Dedifferentiated amniotic fluid mesenchymal stem cell (primary cell): ENCODE measurements around the gene TECTB.
A peak's percentile ranks its signal among the peaks of the same experiment; 100 is the strongest.

ENCODE experiments used
- DNase-seq: peaks from one replicate; pipeline ENCODE4 v3.0.0-alpha.2; 2016; ENCODE audit errors: extremely low spot score

Gene TECTB

DNA sequence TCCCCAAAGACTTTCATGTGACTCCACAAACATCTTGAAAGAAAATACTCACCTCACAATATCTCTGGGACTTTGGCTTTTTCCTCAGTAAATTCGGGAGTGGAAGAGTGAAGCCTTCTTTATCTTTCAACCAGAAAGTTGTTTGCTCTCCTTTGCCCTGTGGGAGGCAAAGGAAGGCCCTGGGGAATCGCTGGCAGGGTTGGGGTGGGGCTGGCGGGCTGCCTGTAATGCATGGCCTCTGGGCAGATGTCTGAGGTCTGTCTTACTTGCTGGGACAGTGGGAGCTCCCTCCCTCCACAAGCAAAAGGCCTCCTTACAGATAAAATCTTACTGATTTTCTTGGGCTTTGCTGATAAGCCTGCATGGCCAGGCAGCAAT, 24.9 kb downstream of the TECTB start:
- no peak for DNase-seq

DNA sequence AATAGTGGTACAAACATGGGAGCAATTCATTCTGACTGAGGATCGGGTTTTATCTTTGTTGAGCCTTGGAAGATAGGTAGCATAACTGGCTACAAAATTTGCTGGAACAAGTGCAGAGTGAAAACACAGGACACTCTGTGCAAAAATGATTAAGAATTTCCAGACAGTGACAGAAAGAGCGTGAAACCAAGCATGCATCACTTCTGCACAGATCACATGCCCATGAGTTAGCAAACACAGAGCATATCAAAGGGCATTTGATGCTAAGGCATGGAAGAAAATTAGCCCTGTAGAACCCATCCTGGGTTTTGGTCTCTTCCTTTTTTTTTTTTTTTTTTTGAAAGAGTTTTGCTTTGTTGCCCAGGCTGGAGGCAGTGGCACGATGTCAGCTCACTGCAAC, 28.3 kb downstream of the TECTB start:
- no peak for DNase-seq

DNA sequence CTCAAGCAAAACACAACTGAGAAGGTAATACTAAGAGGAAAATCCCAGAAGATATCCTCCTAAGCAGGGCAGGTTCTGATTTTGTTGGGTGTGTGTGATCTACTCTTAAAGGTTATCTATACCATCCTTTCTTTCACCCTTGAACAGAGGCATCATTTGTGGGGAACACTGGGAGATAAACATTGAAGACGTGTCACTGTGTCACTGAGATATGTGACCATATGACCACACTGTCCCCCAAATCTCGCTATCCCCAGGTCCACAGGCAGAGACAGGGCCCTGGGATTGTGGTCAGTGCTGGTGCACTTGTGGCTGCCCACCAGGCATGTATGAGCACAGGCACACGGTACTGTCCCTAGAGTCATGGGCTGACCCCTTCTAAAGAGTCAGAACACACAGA, 30.0 kb downstream of the TECTB start:
- DNase-seq = no peak

DNA sequence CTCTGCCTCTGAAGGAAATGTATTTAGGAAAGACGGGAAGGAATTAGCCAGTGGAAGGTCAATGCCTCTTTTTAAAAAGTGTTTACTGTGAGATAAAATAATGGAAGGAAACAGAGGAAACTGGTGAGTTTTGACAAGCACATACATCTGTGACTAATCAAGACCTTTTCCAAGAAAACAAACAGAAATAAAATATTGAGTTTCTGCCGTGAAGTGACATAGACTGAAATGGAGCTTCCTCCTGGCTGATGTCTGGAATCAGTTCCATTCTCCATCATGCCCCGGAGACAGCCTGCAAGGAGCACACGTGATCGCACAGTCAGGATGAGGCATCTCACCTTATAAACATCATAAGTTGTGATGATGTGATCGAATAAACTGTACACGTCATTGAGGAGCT, 30.7 kb downstream of the TECTB start:
- no peak for DNase-seq

DNA sequence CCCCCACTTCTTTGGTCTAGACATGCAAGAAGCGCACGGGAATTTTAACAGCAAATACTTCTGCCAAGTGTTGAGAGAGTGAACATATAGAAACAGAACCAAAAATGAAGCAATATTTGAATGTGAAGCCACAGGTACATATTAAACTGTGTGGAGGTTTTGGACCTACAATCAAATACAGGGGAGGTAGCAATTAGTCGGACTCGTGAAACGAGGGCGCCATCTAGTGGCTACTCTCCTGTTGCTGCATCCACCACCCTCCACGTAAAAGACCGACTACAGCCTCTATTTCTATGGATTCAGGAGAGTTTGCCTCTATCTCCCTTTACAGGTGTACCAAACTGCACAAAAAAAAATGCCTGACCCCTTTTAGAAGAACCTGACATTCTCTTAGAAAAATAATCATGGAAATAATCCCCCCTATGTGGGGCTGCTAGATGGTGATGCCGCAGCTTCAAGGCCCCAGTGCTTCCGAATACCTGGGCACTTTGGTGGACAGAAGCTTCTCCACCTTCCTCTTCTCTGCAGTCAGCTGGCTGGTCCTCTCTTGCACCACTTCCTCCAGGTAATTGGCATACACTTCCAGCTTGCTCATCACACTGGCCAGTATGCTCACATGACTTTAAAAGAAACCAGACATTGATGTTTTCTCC, 31.7 kb downstream of the TECTB start:
- DNase-seq = peak; percentile 67

DNA sequence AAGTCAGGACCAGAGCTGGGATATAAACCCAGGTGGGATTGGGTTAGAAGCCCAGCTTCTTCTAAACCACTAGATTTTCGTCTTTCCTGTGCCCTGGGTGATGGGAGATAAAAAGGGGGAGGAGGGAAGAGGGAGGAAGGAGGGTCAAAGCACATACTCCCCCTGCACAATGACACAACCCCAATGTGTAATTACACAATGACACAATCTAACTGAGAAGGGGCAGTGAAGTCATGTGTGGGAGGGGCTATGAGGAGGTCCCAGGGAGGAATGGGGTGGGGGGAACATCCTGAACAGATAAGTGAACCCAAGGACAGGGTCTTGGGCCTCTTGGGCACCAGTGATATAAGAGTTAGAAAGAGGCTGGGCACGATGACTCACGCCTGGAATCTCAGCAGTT, 44.5 kb downstream of the TECTB start:
- DNase-seq = no peak

DNA sequence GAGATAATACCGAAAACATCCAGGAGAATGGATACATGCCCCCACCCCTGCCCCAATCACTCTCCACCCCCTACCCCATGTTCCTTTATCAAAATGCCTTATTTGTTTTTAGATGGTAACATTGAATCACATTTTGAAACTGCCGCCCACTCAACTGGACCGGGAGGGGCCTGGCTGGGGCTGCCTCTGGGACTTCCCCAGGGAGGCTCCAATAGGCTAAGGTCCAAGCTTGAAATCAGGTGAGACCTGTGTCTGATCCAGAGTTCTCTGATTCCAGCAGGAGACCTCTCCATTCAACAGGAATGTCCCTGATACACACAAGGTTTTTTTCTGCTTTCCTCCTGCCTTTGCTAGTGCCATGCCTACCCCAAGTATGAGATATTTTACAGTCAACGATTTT, 47.0 kb downstream of the TECTB start:
- no peak for DNase-seq

DNA sequence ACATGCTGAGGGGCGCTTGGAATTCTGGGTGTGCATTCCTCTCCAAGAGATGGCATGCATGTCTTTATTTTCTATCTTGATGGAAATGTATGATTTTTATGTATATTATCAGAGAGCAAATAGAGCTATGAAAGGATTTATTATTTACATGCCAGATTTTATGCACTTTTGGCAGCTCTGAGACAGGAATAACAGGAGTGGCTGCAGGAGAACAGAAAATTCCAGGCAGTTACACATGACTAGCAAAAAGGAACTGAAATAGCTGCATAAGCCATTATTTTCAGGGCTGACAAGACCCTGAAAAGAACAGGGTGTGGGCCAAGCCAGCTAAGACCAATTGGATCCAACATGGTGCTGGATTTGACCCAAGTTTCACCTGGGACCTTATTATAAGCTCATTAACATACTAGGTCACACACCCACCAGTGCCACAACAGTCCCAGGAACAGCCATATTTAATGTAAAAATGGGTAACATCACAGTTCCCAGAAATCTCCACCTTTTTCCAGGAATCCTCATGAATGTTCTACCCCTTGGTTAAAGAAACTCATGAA, 47.5 kb downstream of the TECTB start:
- no peak for DNase-seq

DNA sequence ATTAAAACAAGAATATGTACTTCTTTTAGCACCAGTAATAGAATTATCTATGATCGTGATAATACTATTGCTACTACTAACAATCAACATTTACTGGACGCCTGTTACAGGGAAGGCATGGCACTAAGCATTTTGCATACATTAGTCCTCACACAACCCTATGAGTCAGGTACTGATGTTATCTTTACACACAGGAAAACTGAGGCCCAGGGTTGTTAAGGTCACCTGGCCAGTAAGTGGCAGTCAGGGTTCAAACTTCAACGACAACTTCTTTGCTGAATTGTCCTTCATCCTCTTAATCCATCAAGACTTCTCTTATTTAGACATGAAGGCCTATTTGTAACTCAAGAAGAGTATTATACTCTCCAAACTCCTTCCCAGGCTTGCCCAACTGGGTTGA, 48.8 kb downstream of the TECTB start:
- DNase-seq = no peak

DNA sequence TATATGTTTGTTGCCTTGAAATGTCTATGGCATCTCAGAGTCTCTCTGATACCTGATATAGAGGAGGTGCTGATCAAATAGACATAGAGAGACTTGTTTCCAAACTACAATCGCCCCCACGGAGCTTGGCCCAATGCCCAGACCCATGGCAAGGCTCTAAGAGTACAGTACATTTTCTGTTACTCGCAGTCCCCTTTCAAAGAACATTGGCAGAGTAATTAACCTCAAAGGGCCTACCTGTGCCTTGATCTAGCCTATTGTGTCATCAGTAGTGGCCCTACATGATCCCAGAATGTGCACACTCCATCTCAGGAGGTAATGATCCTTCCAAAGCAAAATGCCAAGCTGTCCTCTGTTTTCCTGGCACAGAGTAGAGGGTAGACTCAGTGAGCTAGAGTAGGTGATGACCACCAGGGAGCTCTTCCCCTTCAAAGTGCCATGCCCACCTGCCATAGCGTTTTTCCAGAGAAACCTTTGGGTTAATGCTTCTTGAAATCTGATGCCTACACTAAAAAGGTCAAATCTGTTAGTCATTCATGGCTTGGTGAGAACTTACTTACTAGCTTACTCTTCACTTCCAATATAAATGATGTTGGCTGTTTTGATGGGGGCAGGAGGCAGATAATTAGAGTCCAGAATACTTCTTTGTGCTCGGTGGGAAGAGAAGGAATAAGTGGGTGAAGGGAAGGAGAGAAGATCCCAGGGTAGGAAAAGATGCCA, 49.5 kb downstream of the TECTB start:
- no peak for DNase-seq

DNA sequence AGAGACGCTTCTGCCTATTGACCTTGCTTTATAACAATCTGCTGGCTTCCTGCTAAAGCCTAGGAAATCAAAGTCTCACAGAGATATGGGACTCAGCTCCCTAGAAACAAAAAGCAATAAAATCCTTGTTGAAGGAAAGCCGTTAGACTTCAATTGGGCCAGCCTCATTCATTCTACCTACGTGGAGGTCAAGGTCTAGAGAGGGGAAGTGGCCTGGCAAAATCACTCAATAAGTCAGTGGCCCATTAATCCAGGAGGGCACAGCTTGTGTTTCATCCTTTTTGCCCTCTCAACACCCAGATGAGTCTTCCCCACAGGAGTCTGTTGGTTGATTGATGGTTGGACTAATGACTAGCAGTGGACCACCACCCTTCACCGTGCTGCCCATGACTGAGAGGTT, 50.3 kb downstream of the TECTB start:
- DNase-seq = no peak

DNA sequence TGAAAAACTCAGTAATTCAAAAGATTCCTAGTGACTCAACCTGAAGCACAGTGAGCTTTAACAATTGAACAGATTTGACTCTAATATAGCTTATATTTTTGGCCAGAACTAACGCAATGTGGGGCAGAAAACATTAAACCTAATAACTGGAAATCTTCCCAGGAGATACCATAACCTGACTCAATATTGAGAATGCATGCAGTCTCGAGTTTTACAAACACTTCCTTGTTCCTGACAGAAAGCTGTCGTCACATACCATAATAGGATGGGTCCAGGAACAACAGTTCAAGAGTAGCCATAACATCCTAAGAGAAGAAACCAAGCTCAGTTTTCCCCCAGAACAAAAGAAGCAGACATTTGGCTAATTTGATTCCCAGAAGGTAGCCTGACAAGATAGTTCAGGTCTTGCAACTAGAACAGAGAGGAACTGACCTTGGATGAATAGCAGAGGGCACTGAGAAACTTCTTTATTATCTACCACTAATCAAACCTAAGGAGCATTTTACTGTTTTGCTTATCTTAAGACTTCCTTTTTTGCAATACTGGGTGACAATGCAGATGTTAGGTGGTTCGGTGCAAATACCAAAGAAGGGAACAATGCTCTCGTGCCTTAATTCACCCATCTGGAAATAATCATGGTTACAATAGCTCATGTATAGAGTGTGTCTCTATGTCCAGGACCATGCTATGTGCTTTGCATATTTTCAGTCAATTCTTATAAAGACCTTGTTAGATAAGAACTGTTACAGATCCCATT, 52.1 kb downstream of the TECTB start:
- DNase-seq = no peak

DNA sequence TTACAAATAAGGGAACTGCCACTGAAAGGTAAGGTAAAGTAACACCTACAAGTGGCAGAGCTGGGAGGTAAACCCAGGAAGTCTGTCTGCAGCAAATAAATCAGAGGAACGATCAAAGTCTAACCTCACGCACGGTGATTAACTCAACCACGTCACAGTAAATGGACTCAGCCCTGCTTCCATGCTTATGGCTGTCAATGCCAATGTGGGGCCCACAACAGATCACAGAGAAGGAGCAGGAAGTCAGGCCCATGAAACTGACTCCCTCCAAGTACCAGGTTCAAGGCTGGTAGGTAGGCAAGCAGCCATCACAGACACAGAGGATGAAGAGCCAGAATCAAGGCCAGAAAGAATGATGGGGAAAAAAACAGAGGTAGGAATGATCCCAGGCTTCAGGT, 52.7 kb downstream of the TECTB start:
- no peak for DNase-seq

DNA sequence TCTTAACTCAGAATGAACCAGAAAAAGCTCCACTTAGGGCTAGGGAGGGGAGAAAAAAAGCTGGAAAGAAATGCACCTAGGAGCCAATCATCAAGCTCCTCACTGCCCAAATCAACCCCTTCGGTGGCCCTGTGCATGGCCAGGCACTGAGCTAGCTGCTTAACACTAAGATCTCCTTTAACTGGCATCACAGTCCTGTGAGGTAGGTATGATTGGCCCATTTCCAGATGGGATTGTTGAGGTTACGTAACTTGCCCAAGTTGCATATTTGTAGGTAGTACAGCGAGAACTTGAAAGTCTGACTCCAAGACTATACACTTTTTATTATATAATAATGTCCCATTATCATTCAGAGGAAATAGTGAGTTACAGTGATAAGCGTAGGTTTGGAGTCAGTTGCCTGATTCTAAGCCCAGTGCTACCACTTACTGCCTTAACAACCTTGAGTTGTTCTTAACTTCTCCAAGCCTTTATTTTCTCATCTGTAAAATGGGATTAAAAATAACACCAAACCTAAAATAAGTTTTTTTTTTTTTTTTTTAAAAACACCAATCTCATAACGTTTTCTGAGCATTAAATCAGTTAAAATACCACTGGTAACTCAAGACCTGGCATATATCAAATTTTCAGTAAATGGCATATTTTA, 53.5 kb downstream of the TECTB start:
- no peak for DNase-seq

DNA sequence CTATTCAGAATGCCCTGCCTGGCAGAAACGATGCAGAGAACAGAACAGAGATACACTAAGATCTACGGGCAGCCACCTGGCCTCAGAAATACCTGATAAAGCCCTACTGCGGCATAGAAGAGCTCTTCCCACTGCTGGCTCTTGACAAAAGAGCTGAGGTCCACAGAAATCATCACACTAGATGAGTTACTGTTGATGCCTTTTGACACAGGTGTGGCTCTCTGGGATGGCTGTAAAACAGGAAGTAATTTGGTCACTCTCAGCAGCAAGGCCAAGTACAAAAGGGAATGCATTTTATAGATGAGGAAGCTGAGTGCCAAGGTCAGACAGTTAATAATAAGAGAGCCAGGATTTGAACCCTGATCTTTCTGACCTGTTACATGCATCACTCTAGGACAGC, 55.8 kb downstream of the TECTB start:
- DNase-seq = no peak

DNA sequence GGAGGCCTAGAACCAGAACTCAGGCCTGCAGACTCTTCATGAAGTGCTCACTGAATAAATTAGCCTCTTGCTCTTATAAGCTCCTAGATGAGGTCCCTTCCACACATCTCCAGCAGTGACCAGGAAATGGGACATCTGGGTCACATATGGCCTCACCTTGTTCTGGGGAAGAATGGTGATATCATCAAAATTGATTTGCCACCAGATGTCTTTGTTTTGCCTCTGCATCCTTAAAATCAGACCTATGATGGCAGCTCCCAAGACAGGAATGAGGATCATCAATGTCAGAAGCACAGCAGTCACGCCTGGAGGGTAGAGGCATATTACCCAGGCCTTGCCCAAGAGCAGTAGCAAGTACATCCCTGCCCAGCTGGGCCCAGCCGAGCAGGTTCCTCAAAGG, 57.4 kb downstream of the TECTB start:
- DNase-seq = no peak

DNA sequence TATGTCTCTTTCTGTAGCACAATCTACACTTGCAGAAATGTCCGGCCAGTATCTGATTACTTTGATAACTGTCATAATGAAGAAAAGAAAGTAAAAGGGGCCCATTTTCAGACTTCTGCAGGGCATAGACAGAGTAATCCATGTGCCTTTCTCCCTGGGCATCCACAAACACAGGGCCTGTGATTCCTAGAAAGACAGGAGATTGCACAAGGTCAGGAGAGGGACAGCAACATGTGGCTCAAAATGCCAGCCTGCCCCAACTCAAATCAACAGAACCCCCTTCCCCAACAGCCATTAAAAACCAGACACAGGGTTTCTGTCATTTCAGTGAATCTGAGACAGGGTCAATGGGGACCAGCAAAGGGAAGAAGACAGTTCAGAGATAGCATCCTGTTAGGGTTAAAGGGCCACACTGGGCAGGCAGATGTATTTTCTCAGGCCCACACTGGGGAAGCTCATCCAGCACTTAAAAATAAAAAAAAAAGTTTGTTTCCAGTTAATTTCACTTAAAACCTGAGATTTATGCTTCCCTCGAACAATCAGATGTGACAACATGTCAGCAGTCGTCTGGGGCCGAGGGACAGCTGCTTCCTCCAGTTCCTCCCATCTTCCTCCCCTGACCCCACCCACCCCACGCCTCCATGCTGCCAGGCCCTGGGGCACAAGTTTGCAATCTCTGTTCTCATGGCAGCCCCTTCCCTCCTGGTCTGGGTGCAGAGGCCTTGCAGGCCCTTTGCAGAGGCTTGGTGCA, 60.0 kb downstream of the TECTB start:
- DNase-seq = no peak

DNA sequence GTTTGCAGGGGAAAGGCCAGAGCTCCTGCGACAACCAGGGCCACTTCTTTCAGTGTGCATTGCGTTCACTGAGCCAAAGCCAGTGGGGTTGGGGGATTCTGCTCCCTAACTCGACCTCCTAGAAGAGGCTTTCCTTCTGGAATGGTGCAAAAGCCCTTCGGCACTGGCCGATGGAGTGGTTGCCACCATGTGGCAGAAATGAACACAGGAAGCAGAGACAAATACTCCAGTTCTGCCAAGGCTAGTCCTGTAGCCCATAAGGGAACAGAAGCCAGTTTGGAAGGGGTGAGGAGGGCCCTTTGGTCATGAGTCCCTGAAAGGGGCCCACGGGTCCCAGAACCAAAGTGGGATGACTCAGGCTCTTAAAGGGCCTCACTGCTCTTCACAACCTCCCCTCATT, 61.1 kb downstream of the TECTB start:
- DNase-seq = no peak

DNA sequence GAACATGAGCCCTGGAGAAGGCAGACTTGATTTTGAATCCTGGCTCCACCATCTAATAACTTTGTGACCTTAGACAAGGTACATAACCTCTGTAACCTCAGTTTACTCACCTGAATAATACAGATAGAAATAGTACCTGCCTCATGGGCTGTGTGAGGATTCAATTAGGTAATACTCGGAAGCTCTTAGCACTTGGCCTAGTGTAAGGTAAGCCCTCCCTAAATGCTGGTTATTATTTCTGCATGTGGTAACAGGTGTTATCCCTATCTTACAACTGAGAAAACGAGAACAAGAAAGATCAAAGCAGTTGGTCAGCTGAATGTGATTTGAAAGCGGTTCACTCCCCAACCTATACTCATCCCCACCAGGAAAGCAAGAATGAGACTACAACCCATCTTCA, 62.0 kb downstream of the TECTB start:
- DNase-seq = no peak

DNA sequence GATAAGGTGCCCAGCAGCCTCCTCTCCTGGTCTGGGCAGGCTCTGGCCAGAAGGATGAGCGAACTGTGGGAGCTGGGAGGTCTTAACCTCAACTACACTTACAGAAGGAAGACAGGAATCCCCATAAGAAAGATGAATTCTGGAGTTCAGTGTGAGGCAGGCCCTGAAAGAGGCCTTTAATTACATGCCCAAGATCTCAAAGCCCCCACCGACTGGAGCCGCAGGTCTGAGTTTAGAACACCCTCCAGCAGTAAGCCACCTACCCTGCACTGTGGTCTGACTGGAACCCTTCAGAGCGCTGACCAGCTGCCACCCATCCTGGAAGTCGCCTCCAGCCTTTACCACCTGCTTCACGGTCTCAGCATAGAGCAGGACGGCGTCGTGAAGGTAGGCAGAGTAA, 62.5 kb downstream of the TECTB start:
- DNase-seq = no peak

DNA sequence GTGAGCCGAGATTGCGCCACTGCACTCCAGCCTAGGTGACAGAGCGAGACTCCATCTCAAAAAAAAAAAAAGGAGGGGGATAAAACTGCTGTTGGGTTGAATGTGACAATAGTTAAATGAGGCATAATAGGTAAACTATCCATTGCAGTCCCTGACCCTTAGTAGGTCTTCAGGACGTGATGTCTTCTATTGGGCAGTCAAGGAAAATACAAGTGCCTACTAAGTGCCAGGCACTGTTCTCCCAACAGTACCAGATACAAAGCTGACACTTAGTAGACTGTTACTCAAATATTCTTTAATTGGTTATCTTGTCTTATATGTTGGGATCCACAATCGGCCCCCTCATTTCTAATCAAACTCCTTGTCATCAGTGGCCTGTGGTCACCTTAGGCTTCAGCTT, 63.6 kb downstream of the TECTB start:
- DNase-seq = no peak
